Measurements from ENCODE around the gene PCBP1. TPM values are rescaled to one million over a fixed set of nuclear protein-coding genes. Genes with fewer than 3 reads are reported as not detected.

Gene PCBP1
- total RNA-seq: 73.6 and 100 TPM in 2 replicates

DNA sequence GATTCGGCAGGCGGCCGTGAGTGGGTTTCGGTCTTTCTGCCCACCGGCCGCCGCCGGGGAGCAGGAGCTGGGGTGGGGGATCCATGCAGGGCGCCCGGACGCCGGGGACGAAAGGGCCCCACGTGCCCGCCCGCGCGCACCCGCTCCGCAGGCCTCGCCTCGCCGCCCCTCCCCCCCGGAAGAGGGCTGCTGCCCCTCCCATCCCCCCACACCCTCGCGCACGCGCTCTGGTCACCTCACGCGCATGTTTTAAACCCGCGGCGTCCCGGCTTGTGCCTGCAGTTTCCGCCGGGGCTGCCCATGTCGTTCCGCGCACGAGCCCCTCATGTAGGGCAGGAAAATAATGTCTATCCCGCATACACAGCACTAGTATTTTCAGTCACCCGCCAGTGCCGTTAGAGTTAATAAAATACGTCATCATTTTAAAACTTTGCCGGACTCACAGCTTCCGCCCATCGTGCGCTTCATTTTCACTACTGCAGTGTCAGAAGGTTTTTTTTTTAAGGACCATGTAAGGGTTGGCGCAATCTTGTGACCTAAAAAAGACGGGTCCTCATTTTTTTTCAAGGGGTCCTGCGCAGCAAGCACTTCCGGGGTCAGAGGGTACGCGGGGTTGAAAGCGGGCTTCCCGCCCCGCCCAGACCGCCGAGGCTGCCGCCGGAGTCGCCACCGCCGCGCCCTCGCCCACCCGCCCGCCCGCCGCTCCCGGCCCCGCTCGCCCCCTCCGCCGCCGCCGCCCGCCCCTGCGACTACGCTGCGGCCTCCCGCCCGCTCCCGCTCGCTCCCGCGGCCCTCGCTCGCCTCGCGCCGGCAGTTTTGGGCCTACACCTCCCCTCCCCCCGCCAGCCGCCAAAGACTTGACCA is at the start of gene PCBP1:
Gene PCBP1 (plus strand): TSS at position 640 of the 864 bp plus-strand sequence. CDS start 267 bp downstream, outside the sequence.
- TF ChIP-seq, protein P1, sequence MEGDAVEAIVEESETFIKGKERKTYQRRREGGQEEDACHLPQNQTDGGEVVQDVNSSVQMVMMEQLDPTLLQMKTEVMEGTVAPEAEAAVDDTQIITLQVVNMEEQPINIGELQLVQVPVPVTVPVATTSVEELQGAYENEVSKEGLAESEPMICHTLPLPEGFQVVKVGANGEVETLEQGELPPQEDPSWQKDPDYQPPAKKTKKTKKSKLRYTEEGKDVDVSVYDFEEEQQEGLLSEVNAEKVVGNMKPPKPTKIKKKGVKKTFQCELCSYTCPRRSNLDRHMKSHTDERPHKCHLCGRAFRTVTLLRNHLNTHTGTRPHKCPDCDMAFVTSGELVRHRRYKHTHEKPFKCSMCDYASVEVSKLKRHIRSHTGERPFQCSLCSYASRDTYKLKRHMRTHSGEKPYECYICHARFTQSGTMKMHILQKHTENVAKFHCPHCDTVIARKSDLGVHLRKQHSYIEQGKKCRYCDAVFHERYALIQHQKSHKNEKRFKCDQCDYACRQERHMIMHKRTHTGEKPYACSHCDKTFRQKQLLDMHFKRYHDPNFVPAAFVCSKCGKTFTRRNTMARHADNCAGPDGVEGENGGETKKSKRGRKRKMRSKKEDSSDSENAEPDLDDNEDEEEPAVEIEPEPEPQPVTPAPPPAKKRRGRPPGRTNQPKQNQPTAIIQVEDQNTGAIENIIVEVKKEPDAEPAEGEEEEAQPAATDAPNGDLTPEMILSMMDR (conservative IDR thresholded peaks at IDR 0.05; ENCODE audit: low read depth, low read length): no peak
- no peak for DNase-seq (ENCODE audit: low read depth)
- peak within 1 kb of the TSS; percentile 73 for H3K4me3 ChIP-seq (ENCODE audit: low read depth, low read length)

DNA sequence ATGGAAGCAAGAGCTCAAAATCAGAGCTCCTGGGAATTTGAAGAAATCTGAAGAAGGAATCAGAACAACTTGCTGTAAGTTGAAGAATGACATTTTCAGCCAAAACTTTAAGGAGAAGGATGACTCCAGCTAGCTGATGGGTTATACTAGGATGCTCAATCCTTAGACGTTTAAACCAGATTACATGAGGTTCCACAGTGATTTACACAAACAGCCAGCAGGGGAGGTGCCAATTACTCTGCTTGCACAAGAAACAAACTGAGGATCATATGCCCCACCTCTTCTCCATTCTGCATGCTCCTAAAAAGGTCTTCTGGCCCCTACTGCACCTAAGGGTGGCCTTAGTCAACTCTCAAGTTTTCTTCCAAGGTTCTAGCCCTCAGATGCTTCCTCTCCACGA is 47.9 kb upstream of the PCBP1 start:
- H3K4me3 ChIP-seq (ENCODE audit: low read depth, low read length): no peak overlapping the region
- DNase-seq (ENCODE audit: low read depth): no peak
- TF ChIP-seq, protein P1 (conservative IDR thresholded peaks at IDR 0.05; ENCODE audit: low read depth, low read length): no peak

- no peak for DNase-seq (ENCODE audit: low read depth)
- H3K4me3 ChIP-seq (ENCODE audit: low read depth, low read length): no peak overlapping the region
- TF ChIP-seq, protein P1 (conservative IDR thresholded peaks at IDR 0.05; ENCODE audit: low read depth, low read length): no peak
Measured at GRCh38 chr2:70041663-70042062, 45.6 kb upstream of the PCBP1 start.

- H3K4me3 ChIP-seq (ENCODE audit: low read depth, low read length): no peak overlapping the region
- TF ChIP-seq, protein P1 (conservative IDR thresholded peaks at IDR 0.05; ENCODE audit: low read depth, low read length): no peak
- no peak for DNase-seq (ENCODE audit: low read depth)
Measured at GRCh38 chr2:70042246-70042645, 45.0 kb upstream of the PCBP1 start.

GRCh38 chr2:70043252-70043875 is 43.9 kb upstream of the PCBP1 start:
- no peak overlapping the region for H3K4me3 ChIP-seq (ENCODE audit: low read depth, low read length)
- TF ChIP-seq, protein P1 (conservative IDR thresholded peaks at IDR 0.05; ENCODE audit: low read depth, low read length): no peak
- DNase-seq (ENCODE audit: low read depth): no peak

GRCh38 chr2:70044290-70045040 is 42.8 kb upstream of the PCBP1 start:
- no peak overlapping the region for H3K4me3 ChIP-seq (ENCODE audit: low read depth, low read length)
- no peak for DNase-seq (ENCODE audit: low read depth)
- TF ChIP-seq, protein P1 (conservative IDR thresholded peaks at IDR 0.05; ENCODE audit: low read depth, low read length): no peak

Data from epithelial cell of proximal tubule (primary cell).